Activated CD8-positive, alpha-beta memory T cell treated with anti-CD3 and anti-CD28 coated beads for 24 hours (primary cell): ENCODE results near the gene FIBCD1.
A peak's percentile ranks its signal among the peaks of the same experiment; 100 is the strongest.

ENCODE experiments used
- DNase-seq: peaks from one replicate; pipeline ENCODE4 v3.0.0-alpha.2; 2020

Gene FIBCD1, protein sequence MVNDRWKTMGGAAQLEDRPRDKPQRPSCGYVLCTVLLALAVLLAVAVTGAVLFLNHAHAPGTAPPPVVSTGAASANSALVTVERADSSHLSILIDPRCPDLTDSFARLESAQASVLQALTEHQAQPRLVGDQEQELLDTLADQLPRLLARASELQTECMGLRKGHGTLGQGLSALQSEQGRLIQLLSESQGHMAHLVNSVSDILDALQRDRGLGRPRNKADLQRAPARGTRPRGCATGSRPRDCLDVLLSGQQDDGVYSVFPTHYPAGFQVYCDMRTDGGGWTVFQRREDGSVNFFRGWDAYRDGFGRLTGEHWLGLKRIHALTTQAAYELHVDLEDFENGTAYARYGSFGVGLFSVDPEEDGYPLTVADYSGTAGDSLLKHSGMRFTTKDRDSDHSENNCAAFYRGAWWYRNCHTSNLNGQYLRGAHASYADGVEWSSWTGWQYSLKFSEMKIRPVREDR

DNA sequence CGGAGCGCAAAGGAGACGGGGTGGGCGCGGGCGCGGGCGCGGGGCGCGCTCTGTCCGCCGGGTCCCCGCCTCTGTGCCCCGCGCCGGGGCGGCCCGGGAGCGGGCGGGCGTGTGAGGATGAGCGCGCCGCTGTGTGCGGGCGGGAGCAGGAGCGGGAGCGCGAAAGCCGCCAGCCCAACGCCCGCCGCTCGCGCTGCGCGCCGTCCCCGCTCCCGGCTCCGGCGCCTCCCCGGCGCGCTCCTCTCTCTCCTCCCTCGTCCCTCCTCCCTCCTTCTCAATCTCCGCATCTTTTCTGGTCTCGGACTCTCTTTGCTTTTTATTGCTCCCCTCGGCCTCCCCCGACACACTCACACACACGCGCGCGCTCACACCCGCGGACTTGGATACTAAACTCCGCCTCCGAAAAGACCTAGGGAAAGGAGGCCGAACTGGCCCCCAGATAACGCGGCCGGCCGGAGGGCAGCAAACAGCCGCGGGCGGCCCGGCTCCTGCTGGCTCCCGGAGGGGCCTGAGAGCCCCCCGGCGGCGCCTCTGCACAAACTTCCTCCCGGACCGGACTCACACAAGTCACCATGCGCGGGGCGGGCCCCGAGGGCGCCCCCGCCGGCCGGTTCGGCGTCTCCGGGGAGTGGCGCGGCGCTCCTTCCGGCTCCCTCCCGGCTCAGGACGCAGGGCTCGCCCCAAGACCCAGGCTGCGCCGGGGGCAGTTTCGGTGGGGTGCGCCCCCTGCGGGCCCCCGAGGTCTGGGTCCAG lies at the start of gene FIBCD1:
Gene FIBCD1 (minus strand): TSS at position 596 of the 753 bp plus-strand sequence. CDS start 640 bp downstream, outside the sequence.
- DNase-seq = peak; percentile 64

DNA sequence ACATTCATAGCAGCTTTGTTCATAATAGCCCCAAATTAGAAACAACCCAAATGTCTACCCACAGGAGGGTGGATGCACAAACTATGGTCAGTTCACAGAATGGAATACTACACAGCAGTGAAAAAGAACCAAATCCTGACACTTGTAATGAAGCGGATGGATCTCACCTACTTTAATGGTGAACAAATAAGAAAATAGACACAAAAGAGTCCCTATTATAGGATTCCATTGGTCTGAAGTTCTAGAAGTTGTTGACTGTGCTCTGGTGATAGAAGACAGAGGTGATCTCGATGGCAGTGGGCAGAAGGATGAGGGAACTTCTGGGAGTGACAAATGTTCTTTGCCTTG lies 49.3 kb upstream of the FIBCD1 start:
- DNase-seq = no peak

DNA sequence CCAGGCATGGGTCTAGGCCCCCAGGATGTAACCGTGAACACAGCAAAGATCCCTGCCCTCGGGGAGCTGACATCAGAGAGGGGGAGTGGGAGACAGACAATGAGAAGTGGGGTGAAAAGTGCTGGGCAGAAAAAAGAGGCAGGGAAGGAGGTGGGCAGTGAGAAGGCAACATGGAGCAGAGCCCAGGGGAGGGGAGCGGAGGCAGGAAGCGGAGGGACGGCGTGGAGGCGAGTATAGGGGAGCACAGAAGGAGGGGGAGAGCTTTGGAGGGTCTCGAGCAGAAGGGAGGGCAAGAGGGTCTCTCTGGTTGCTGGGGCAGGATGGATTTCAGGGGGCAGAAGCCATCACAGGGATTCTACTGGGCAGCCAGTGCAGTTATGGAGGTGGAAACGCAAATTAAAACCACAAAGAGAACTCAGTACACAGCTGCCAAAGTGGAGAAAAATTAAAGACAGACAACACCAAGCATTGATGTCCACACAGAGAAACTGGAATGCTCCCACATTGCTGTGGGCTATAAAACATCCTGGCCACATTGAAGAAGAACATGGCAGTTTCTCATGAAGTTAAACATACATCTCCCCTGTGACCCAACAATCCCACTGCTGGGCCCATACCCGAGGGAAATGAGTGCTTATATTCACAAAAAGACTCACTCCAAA lies 48.8 kb upstream of the FIBCD1 start:
- no peak for DNase-seq

DNA sequence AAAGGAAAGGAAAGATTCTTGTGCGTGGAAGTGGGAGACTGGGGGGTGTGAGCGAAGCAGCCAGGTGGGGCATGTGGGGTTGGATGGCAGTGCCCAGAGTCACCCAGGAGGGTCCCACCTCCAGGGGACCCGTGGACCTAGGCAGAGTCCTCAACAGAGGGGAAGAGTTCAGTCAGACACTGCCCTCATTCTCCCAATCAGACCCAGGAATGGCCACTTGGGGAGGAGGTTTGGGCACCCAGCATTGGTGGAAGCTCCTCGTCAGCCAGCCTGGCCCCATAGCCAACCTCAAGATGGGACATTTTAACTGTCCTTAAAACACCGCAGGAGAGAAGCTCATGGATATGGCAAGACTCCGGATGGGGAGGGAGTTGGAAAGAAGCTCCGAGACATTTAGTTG lies 48.0 kb upstream of the FIBCD1 start:
- DNase-seq = no peak

DNA sequence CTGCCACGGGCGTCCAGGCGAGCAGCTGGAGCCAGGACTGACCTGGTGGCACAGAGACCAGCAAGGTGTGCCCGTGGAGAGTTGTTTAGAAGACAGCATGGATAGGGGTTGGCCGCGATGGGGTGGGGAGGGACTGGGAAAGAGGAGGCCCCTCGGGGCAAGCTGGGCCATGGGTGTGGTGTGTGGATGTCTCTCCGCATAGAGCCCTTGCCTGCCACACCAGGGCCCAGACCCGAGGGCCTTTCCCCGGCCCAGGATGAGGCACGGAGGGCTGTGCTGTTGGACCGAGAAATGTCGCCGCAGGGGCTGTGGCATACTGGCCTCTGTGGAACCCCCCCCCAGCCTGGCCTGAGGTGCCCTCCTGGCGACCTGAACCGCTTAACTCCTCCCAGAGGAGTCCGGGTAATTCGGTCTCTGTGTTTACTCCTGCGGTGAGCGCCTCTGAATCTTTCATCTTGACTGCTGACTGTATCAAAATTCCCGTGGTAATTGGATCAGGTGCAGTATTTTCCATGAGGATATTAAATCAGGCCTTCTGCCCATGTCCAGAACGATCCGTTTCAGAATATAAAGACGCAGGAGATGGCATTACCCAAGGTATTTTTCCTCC lies 47.4 kb upstream of the FIBCD1 start:
- DNase-seq = no peak

DNA sequence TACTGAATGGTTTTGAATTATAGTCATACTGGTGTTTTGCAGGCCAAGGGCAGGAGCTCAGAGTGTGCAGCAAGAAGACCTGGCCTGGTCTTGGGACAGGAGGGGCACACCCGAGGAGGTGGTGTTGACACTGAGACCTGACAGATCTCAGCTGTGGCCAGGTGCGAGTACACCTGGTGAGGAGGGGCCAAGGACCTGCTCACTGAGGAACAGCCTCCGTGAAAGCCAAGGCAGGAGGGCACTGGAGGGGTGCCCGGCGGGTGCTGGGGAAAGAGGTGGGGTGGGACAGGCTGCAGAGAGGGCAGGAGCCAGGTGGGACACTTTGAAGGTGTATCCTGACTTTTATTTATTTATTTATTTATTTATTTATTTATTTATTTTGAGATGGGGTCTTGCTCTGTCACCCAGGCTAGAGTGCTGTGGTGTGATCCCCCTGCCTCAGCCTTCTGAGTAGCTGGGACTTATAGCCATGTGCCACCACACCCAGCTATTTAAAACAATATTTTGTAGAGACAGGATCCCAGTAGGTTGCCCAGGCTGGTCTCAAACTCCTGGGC lies 46.6 kb upstream of the FIBCD1 start:
- DNase-seq = no peak

DNA sequence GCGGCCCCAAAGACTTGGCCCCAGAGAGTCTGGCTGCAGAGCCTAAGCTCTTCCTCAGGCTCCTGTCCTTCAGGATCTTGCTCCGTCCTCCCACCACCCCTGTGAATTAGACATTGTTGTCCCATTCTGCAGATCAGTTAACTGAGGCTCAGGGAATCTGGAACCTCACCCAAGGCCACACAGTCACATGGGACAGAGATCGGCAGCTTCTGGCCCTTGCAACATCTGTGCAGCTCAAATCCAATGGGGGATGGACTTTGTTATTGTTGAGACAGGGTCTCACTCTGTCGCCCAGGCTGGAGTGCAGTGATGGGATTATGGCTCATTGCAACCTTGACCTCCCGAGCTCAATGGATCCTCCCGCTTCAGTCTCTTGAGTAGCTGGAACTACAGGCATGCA lies 46.0 kb upstream of the FIBCD1 start:
- no peak for DNase-seq

DNA sequence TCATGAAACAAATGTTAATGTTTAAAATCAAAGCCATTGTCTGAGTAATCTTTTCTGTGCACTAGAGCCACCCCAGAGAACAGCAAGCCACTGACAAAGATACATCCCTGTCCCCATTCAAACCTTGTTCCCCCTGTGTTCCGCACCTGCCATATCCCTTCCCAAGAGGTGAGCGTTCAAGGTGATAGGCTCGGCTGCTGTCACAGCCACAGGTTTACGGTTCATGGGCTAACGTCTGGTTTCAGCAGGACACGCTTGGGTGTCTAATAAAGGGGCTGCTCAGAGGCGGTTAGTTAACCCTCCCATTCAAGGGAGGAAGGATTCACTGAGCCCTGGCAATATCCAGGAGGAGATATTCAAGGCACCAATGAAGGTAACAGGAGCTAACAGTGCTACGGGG lies 45.5 kb upstream of the FIBCD1 start:
- DNase-seq = no peak

DNA sequence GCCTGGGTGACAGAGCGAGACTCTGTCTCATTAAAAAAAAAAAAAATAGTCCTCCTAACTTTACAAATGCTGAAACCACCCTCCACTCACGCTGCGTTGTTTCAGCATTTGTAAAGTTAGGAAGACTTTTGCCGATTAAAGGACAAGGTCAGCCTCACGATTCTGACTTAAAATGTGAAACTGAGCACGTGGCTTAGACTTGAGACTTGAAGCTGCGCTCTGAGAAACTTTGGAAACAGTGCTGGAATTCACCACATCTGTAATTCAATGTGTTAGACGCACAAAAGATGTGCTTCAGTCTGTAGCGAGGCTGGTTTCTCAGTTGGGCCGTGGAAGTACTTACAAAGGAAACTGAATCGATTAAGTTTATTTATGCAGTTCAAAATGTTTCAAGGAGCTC lies 44.9 kb upstream of the FIBCD1 start:
- DNase-seq = no peak

DNA sequence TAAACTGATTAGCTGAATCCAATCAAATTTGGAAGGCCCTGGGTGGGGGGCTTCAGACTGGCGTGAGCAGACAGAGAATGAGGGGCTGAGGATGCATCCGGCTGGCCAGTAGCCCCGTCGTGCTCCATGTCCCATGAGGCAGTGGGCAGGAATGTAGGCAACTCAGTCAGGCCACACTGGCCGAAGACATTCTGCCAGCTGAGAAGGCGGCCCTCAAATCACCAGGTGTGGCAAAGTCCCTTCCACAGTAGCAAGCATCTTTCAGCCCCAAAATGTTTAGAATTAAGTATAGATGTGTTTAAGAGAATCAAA lies 44.3 kb upstream of the FIBCD1 start:
- no peak for DNase-seq

DNA sequence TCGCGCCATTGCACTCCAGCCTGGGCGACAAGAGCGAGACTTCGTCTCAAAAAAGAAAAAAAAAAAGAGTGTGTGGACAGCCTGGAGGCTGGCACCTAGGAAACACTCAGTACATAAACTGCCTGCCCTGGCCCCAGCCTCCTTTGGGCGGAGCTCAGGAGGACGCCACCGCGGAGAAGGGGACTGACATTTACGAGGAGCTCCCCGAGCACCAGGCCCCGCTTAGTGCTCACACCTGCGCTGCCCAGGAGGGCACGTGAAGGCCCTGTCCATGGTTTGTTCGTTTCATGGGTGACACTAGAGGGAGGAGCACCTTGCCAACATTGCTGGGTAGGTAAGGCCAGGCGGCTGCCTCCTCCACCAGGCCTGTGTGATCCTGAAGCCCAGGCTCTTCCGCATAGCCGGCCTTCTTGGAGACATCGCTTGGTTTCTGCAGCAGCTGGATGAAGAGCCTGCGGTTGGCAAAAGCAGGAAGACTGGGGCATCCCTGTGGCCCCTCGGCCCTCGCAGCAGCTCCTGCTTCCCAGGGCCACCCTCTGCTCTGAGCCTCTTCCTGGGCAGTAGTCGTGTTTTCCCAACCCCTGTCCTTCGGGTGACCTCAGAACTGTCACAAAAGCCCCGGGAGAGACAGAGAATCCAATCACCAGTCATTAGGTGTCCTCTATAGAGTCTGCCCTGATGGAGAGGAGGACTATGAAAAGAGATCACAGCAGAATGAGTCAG lies 43.8 kb upstream of the FIBCD1 start:
- DNase-seq = no peak

DNA sequence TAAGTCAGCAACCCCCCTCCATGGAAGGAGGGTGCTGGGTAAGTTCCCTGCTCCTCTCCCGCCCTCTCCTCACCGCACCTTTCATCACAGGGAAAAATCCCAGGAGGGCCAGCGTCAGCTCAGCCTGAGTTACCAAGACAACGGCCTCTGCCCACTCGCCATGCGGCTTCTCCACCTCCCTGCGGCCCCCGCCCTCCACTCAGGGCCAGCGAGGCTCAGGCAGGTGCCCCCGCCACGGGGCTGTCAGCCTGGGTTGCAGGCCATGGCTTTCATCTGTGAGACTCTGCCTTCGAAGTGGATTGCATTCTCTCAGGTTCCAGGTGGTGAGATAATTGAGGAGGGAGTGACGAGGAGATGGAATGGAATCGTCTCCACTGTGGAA lies 42.7 kb upstream of the FIBCD1 start:
- no peak for DNase-seq

DNA sequence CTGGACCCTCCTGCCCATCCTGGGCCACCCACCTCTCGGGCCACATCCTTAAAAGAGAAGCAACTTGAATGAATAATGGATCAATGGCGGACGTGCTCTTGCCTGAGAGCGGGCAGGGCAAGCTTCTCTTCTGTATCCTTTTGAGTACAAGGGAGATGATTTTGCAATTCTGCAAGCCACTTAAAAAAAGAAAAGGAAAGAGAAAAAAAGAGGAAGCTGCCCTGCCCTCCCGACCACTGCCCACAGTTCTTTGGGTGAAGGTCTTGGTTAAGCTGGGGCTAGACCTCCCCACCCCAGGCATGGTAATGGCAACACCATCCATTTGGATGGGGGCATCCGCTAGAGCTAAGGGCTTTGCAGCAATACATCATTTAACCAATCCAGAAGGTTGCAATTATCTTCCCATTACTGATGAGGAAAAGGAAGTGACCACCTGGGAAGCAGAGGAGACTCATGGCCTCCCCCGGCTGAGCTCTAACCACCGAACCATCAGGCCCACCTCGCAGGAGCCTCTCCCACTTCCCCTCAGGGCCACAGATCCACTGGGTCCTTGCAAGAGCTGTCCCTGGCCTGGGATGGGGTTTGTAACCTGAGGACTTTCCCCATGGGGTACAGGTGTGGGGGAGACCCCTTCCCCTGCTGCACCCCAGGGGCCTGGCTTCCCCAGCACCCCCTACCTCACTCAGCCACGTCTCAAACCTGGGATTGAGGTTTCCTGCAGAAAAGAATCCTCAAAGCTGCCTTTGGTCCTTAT lies 42.1 kb upstream of the FIBCD1 start:
- DNase-seq = no peak

DNA sequence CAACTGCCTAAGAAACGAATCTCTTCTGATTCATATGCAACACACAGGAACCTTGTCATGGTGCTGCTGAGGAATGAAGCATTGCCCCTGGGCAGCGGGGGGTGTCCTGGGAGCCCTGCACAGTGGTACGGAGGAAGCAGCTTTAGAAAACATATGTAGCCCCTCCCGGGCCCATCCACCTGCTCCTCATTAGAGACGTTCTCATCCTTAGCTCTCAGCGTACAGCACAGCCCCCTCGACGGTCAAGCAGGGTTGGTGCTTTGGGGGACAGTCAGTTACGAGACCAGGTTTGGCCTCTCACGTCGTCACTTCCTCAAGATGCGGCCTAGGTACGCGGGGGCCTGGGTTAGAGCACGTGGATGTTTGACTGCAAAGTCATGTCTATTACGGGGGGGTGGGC lies 41.5 kb upstream of the FIBCD1 start:
- no peak for DNase-seq

DNA sequence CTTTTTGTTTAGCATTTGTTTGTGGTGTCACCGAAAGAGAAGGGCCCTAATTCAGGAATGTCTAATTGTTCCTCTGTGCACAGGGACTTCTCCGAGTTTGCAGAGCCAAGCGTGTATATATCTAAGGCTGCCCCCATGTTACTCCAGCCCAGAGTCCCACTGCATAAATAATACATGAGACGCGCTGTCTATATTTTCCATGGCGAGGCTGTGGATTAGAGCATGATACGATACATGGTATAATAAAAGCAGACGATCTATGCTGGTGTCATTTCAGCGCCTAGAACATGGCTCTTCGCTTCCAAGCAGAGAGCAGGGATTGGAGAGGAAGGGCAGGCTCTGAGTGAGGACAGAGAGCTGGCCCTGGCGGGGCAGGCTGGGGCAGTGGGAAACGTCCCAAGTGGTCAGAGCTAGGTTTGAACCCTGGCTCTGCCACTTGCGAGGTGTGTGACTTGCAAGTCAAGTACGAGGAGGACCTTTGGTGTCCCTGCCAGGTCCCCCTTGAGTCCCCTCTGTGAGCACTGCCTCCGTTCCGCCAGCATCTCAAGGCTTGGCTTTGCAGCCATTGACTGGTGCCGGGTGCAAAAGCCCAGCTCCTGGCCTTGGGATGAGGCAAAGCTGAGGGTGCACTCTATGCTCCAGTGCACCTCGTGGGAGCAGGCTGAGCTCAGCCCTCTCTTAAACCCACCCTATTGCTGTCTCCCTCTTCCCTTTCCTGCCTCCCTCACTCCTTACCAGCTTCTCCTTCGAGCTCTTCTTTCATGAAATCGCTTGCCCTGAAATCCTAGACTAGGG lies 40.7 kb upstream of the FIBCD1 start:
- DNase-seq = no peak

DNA sequence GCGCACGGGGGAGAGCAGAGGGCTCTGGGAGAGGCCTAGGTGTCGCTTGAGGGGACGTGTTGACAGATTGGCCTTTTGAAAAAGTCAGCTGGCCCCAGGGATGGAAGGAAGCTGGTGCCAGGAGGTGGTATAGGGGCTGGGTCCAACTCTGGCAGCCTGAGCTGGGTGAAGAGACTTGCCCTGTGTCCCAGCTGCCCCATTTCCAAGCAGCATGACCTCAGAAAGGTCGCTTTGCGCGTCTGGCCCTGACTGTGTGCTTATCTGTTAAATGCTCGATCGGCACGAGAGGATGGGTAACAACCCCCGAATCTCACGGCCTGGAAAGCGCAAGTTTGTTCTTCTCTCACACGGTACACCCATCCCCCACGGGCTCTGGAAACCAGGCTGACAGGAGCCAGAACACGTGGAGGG lies 38.8 kb upstream of the FIBCD1 start:
- no peak for DNase-seq

DNA sequence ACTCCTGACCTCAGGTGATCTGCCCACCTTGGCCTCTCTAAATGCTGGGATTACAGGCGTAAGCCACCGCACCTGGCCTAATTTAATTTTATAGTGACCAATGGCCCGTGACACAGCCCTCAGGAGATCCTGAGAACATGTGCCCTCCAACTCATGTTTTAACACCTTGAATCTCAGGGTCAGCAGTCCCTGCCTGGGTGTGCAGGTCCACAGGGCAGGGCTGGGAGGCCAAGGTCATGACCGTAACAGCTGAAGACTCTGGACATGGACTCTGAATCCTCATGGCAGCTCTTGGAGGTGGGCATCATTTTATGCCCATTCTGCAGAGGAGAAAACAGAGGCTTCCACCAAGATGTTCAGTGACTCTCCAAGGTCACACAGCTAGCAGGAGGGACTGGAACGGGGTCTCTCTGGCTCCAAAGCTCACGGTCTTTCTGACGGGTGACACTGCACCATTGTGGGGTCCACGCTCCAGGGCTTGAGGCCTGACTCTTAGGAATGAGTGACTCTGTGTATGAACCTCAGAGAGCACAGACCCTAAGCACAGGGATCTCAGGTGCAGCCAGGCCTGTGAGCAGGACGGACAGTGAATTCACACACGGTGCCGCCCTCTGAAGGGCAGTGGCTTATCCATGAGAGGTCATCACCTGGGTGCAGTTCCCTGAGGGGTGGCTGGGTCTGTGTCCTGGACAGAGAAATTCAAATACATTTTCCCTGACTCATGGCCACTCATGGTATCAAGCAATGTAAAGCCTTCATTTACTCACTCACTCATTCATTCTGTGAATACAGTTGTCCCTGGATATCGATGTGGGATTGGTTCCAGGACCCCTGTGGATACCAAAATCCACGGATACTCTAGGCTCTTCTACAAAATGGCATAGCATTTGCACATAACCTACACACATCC lies 37.1 kb upstream of the FIBCD1 start:
- DNase-seq = no peak

DNA sequence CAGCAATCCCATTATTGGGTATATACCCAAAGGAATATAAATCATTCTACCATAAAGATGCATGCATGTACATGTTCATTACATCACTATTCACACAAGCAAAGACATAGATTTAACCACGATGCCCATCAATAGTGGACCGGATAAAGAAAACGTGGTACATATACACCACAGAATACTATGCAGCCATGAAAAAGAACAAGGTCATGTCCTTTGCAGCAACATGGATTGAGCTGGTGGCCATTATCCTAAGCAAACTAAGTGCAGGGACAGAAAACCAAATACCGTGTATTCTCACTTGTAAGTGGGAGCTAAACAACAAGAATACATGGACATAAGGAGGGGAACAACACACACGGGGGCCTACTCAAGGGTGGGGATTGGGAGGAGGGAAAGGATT lies 36.1 kb upstream of the FIBCD1 start:
- DNase-seq = no peak

DNA sequence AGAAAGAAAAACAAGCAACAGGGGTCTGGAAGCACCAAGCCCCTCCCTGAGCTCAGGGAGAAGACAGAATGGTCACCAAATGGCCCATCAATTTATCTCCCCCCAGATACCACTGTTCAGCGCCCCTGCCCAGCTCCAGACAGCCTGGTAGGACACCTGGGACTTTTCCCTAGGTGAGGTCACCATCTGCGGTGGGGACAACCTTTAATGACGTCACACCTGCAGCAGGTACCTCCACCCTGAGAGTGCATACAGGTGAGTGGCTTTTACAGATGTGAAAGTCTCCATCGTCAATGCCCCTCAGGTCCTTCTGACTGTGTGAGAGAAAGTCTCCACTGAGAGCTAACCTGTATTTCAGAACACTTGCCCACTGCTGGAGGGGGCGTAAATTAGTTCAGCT lies 35.6 kb upstream of the FIBCD1 start:
- no peak for DNase-seq
